Activated CD4-positive, alpha-beta T cell treated with anti-CD3 and anti-CD28 coated beads for 4 hours (primary cell): ENCODE data around the gene FBH1.
"Not testable (repeated sequence)": the region's sequence is repeated elsewhere in the genome, so short reads cannot be mapped to it uniquely, and the experiment has no call there.

Experiments
- DNase-seq, 2 donors: peaks; one replicate each; pipeline ENCODE4 v3.0.0-alpha.2; 2020

The FBH1 gene

GRCh38 chr10:5876181-5876768 lies 13.8 kb upstream of the FBH1 start:
- no peak for DNase-seq

DNA sequence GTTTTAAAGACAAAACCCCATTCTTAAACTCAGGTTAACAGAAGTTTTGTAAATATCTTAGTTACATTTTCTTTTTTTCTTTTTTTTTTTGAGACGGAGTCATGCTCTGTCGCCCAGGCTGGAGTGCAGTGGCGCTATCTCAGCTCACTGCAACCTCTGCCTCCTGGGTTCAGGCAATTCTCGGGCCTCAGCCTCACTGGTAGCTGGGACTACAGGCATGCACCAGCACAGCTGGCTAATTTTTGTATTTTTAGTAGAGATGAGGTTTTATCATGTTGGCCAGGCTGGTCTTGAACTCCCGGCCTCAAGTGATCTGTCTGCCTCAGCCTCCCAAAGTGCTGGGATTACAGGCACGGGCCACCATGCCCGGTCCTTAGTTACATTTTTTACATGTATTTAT lies 13.0 kb upstream of the FBH1 start:
- not testable (repeated sequence) for DNase-seq

- DNase-seq, result no peak
These were observed 7.1 kb upstream of the FBH1 start for GRCh38 chr10:5882961-5883360.

DNA sequence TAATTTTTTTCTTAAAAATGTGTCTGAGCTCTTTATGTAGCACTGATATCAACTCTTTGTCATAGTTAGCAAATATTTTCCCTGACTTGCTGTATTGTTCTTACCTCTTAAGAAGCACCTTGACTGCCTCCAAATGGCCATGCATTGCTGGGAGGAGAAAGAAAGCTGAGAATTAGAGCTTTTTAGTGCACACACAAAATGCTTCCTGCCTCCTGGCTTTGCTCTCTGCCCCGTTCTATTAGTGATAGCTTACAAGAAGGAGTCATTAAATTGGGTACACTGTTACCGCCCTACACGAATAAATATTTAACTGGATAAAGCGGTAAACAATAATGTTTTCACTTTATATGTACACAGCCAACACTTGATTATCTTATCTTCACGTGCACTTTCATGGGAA lies 4.4 kb upstream of the FBH1 start:
- DNase-seq, result no peak

- no peak for DNase-seq
These were observed 3.0 kb upstream of the FBH1 start for GRCh38 chr10:5887029-5887428.

DNA sequence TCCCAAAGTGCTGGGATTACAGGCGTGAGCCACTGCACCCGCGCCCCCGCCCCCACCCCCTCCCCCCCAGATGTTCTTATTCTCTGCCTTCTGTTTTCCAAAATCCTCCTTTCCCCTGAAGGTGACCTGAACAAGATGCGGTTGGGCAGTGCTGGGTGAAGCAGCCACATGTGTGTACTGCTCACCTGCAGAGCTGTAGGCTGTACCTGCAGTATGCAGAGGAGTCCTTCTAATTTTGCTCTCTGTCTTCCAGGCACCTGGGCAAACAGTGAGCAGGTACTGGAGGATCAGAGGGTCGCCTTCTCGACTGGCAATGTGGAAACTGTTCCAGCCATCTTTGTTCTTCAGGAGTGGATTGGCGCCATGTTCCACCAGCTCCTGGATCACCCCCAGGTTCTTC lies 2.4 kb upstream of the FBH1 start:
- DNase-seq, result no peak

DNA sequence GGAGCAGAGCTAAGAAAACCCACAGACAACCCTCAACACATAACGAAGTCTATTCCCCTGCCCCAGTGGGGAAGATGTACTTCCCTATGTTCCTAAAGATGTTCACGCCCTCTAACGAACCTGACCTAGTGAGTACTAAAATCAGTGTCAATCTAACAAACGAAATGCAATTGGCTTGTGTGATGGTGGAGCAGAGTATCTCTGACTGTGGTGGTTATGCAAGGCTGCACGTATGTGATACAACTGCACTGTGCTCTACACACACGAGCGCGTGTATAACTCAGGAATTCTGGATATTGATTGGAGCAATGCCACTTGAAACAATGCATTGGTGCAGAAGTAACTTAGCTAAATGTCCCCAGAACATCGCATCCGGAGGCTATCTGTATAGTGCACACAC lies 1.7 kb upstream of the FBH1 start:
- no peak for DNase-seq

GRCh38 chr10:5888843-5889623 lies 1.0 kb upstream of the FBH1 start:
- DNase-seq, result peak; percentile 17 to 43

GRCh38 chr10:5890452-5890915 lies 441 bp downstream of the FBH1 start:
- DNase-seq, result peak in 1 of 2 donors; percentile 14

GRCh38 chr10:5891009-5891408 lies 966 bp downstream of the FBH1 start:
- no peak for DNase-seq

DNA sequence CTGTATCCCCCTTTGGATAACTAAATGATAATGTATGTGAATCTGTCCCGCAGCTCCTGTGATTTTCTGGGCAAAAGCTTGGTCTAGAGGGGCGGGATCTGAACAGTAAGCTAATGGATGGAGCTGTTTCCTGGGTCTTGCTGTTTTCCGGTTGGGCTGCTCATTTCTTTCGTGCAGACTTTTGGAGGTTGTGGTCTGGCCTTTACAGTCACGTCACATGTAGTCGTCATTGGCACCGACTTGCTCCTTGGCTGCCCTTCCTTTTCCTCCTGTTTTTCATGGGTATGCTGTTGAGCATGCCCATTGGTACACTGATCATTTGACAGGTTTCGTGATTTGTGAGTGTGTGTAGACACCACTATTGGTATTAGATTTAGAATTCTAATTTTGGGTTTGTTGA lies 2.0 kb downstream of the FBH1 start:
- DNase-seq, result no peak

GRCh38 chr10:5893321-5893720 lies 3.3 kb downstream of the FBH1 start:
- DNase-seq, result no peak

DNA sequence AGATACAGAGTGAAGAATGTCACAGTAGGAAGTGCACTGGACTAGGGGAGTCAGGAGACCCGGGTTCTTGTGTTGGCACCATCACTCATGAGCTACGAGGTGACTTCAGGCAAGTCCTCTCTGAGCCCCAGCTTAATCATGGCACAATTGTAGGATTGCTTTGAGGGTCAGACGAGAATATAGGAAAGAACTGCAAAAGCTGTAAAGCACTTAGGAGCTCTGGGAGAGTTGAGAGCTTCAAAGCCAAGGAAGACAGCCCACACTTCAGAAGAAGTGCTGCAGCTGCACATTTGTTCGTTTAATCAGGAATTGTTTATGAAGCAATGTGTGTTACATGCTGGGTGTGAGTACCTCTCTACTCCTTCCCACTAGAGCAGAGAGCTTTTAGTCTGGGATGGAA lies 4.4 kb downstream of the FBH1 start:
- no peak for DNase-seq

DNA sequence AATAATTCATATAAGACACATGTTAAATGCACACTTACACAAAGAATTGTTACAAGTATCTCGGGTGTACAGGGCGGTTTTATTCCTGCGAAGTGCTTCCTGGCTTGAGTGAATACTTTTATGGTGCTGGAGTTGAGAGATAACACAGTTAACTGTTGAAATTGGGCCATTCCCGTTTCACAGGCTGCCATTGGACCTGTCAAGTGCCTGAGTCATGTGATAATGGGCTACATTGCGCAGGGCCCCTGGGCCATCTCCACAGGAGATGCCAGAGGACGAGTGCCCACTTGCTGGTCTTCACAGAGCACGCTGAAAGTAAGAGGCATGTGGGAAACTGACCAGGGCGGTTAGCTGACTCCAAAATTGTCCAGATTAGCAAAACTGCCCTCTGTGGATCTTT lies 4.8 kb downstream of the FBH1 start:
- DNase-seq, result no peak

GRCh38 chr10:5895365-5895764 lies 5.3 kb downstream of the FBH1 start:
- DNase-seq, result no peak

- DNase-seq, result no peak
These were observed 5.8 kb downstream of the FBH1 start for GRCh38 chr10:5895804-5896203.

DNA sequence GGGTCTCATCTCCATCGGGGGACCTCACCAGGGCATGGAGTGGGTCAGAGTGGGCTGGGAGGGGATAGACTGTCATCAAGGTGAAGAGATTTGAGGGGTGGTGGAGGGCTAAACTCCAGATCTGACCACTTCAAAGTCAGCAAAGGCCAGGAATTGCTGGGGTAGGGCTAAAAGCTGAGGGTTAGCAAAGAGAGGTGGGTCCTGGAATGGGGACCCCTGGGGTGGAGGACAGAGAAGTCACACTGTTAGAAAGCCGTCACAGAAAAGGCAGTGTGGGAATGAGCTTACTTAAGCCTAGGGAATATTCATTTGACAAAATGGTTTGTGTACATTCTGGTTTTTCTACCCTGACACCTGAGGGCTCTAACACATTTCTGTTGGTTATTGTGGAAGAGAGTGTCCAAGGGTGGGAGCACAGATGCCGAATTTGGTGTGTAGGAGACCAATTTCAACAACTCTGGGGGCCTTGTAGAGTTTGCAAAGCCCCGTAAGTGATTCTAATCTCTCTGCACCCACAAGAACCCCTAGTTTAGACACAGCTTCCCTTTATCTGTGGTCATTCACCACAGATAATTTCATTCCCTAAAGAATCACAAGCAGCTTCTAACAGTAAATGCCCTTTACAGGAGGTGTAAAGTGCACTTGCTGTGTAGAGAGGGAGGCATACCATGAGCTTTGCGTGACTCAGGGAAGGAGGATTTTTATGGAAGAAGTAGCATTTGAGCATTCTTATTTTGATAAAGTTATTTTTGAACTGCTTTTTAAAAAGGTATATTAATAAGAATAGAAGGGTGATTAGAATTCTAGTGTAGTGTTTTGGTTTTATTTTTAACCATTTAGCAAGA lies 6.4 kb downstream of the FBH1 start:
- DNase-seq, result no peak

DNA sequence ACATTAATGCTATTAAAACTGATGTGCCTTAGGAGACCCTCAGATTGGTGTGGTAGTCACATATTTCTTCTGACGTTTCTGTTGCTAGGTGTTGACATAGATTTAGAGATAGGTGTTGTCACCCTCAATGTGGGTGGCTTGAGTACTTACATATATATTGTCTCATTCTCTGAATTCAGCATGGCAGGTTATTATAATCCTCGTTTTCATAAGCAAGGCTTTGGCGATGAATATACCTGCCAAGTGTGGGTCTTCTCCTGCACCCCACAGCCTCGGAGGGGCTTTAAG lies 7.0 kb downstream of the FBH1 start:
- no peak for DNase-seq

GRCh38 chr10:5897504-5897903 lies 7.5 kb downstream of the FBH1 start:
- no peak for DNase-seq

- DNase-seq, result no peak
These were observed 8.1 kb downstream of the FBH1 start for GRCh38 chr10:5898163-5898562.

DNA sequence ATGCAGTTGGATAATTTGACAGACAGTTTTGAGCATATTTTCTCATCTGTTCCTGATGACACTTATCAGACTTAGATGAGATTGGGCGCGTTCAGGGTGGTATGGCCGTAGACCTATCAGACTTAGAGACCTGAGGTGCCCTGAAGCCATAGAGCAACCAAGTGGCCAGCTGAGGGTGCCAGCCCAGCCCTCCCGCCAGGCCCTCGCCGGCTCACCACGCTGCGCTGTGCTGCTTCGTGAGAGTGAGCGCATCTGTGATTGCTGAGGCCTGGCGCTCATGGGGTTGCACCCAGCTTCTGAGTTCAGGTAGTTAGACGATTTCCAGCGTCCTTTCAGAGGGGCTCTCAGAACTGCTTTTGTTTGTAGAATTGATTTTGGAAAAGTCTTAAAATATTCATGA lies 10.2 kb downstream of the FBH1 start:
- DNase-seq, result no peak

GRCh38 chr10:5902511-5903274 lies 12.7 kb downstream of the FBH1 start:
- DNase-seq, result no peak

DNA sequence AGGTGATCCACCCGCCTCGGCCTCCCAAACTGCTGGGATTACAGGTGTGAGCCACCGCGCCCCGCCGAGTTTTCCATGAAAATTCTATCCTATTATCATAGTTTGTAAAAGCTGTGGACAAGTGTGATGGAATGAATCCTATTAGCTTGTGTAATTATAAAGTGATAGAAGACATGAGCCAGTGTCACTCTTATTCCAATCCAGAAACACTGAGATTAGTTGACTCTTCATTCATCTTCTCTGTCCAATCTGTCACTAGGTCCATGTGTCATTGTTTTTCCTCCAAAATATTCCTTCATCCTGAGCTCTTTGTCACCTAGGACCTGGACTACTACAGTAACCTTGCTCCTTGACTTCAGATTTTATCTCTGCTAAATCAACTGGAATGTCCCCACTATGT lies 13.5 kb downstream of the FBH1 start:
- no peak for DNase-seq
